ENCODE results near the gene RASSF3. TPM values are rescaled to one million over a fixed set of nuclear protein-coding genes. Genes with fewer than 3 reads are reported as not detected.

The RASSF3 gene
- total RNA-seq, 1 donor from 2014 or later: 29.5 TPM

DNA sequence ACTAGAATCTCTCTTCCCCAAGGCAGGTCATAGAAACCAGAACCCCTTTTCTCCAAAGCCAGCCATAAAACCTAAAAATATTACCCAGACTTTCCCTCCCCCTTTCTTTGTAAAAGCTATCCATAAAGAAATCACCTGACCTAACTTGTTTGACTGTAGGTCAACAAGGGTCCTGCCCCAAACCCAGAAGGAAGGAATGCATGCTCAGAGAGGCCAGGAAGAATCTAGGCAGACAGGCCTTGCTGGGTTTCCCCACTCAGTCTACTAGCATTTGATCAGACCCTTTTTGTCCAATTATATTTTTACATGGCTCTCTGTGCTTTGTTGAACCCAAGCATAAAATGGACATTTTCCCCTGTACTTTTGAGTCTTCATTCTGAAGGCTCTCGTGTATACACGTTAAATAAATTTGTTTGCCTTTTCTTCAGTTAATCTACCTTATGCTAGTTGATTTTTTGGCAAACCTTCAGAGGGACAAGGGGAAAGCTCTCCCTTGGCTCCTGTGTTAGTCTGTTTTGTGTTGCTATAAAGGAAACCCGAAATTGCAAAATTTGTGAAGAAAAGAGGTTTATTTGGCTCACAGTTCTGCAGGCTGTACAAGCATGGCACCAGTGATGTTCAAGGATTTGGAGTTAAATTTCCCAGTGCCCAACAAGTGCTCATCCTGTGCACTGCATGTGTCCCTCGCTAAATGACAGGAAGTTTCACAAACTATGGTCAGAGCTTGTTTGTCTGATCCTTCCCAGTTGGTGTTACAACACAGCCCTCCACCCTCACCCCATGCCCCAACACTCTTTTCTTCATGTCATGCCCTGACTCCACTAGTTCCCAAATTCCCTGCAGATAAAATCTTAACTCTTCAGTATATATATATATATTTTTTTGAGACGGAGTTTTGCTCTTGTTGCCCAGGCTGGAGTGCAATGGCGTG is 14.2 kb upstream of the RASSF3 start:
- Histone ChIP-seq H3K9me3 (no peaks in the 10 kb centered on the region), H3K27ac (no peak overlapping the region), H3K4me1 (no peaks in the 10 kb centered on the region), H3K36me3 (no peaks in the 10 kb centered on the region), H3K27me3 (no peaks in the 10 kb centered on the region), H3K4me3 (no peak overlapping the region)
- no peak for TF ChIP-seq POLR2A (IDR thresholded peaks at IDR 0.05)
- no peak for TF ChIP-seq CTCF (IDR thresholded peaks at IDR 0.05)
- TF ChIP-seq POLR2AphosphoS5 (IDR thresholded peaks at IDR 0.05; ENCODE audit: insufficient read depth in 1 of 2, low read depth in 1 of 2): no peak
- intact Hi-C loops (cut with DNase I): no loop called here
- DNase-seq (ENCODE audit: extremely low spot score in 2 of 2): no peak

GRCh38 chr12:64598831-64599230 is 11.5 kb upstream of the RASSF3 start:
- no peaks in the 10 kb centered on the region for H3K36me3 ChIP-seq
- no peaks in the 10 kb centered on the region for H3K4me1 ChIP-seq
- intact Hi-C loops (cut with DNase I): no loop called here
- no peak for DNase-seq (ENCODE audit: extremely low spot score in 2 of 2)
- no peak for TF ChIP-seq CTCF (IDR thresholded peaks at IDR 0.05)
- TF ChIP-seq POLR2AphosphoS5 (IDR thresholded peaks at IDR 0.05; ENCODE audit: insufficient read depth in 1 of 2, low read depth in 1 of 2): no peak
- TF ChIP-seq POLR2A (IDR thresholded peaks at IDR 0.05): no peak
- no peak overlapping the region for H3K4me3 ChIP-seq
- H3K9me3 ChIP-seq: no peaks in the 10 kb centered on the region
- no peak overlapping the region for H3K27ac ChIP-seq
- no peaks in the 10 kb centered on the region for H3K27me3 ChIP-seq

DNA sequence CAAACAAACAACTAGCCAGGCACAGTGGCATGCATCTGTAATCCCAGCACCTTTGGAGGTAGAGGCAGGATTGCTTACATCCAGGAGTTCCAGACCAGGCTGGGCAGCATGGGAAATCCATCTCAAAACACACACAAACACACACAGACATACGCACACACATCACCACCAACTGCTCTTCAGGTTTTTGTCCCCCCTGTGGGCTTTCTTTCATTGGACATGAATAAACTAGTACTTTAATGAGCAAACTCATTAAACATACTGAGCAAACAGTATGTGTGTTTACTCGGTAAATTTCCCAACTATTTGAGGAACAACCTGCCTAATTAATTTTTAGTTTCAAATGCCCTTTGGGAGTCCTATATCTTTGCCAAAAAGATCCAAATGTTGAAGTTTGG is 10.1 kb upstream of the RASSF3 start:
- no peaks in the 10 kb centered on the region for H3K27me3 ChIP-seq
- no peak overlapping the region for H3K27ac ChIP-seq
- intact Hi-C loops (cut with DNase I): loop anchor here (10.0 kb wide), 1 partner anchor 45 kb away; no protein-coding TSS in a partner anchor
- no peaks in the 10 kb centered on the region for H3K4me1 ChIP-seq
- no peaks in the 10 kb centered on the region for H3K36me3 ChIP-seq
- DNase-seq (ENCODE audit: extremely low spot score in 2 of 2): no peak
- TF ChIP-seq CTCF (IDR thresholded peaks at IDR 0.05) (no peak), POLR2A (IDR thresholded peaks at IDR 0.05) (no peak), POLR2AphosphoS5 (IDR thresholded peaks at IDR 0.05; ENCODE audit: insufficient read depth in 1 of 2, low read depth in 1 of 2) (no peak)
- H3K9me3 ChIP-seq: no peaks in the 10 kb centered on the region
- H3K4me3 ChIP-seq: no peak overlapping the region

- Histone ChIP-seq H3K4me1 (no peaks in the 10 kb centered on the region), H3K36me3 (no peaks in the 10 kb centered on the region), H3K27me3 (no peaks in the 10 kb centered on the region), H3K27ac (no peak overlapping the region), H3K9me3 (no peaks in the 10 kb centered on the region), H3K4me3 (no peak overlapping the region)
- no peak for DNase-seq (ENCODE audit: extremely low spot score in 2 of 2)
- intact Hi-C loops (cut with DNase I): loop anchor here (10.0 kb wide), 1 partner anchor 49 kb away; no protein-coding TSS in a partner anchor
- TF ChIP-seq POLR2AphosphoS5 (IDR thresholded peaks at IDR 0.05; ENCODE audit: insufficient read depth in 1 of 2, low read depth in 1 of 2): no peak
- no peak for TF ChIP-seq CTCF (IDR thresholded peaks at IDR 0.05)
- TF ChIP-seq POLR2A (IDR thresholded peaks at IDR 0.05): no peak
Observed at GRCh38 chr12:64603183-64603841, 7.0 kb upstream of the RASSF3 start.
